Adrenal gland (tissue), 5 donors: Measurements from ENCODE around the gene SLCO2A1.

ENCODE experiments used
- CTCF ChIP-seq, 6 experiments: fragments of 450-650 bp in 4 of 6; fragments of 200-600 bp in 2 of 6; sonication (generic) in 1 of 6; IDR thresholded peaks; 1 replicate in 5 of 6; 2 replicates in 1 of 6; pipeline versions ENCODE4 v1.5.1 to v1.8.0; 2016 to 2021; ENCODE audit warnings: antibody characterized with exemption in 6 of 6, mild to moderate bottlenecking in 2 of 6, moderate library complexity in 1 of 6
- POLR2A ChIP-seq, 2 donors: fragments of 450-650 bp; IDR thresholded peaks; one replicate each; pipeline ENCODE4 v1.6.1; 2017; ENCODE audit warnings: antibody characterized with exemption in 2 of 2, mild to moderate bottlenecking in 2 of 2, moderate library complexity in 1 of 2
- donor health status: DM: no; HTN: no; CAD: no.

GRCh38 chr3:134061401-134061800, 31.7 kb upstream of the SLCO2A1 start:
- no peak for TF ChIP-seq CTCF (IDR thresholded peaks at IDR 0.05)
- no peak for TF ChIP-seq POLR2A (IDR thresholded peaks at IDR 0.05)
